Activated naive CD4-positive, alpha-beta T cell treated with anti-CD3 and anti-CD28 coated beads, Interleukin-2, amount 50 U/mL, for 24 hours (primary cell): ENCODE measurements around the gene NCOR2.
"Not testable (repeated sequence)": the region's sequence is repeated elsewhere in the genome, so short reads cannot be mapped to it uniquely, and the experiment has no call there.

ENCODE experiments used
- H3K27ac Mint-ChIP-seq: one replicate; pipeline ENCODE4 v1.8.0; 2021; ENCODE audit warnings: mild to moderate bottlenecking, mixed read lengths
- H3K27me3 Mint-ChIP-seq: one replicate; pipeline ENCODE4 v1.8.0; 2021; ENCODE audit warnings: mixed read lengths
- H3K36me3 Mint-ChIP-seq: one replicate; pipeline ENCODE4 v1.8.0; 2021; ENCODE audit warnings: mixed read lengths
- H3K4me1 Mint-ChIP-seq: one replicate; pipeline ENCODE4 v1.8.0; 2021; ENCODE audit warnings: mixed read lengths
- H3K4me3 Mint-ChIP-seq: one replicate; pipeline ENCODE4 v1.8.0; 2021; ENCODE audit warnings: mild to moderate bottlenecking, mixed read lengths
- H3K9me3 Mint-ChIP-seq: one replicate; pipeline ENCODE4 v1.8.0; 2021; ENCODE audit warnings: mixed read lengths

The NCOR2 gene

DNA sequence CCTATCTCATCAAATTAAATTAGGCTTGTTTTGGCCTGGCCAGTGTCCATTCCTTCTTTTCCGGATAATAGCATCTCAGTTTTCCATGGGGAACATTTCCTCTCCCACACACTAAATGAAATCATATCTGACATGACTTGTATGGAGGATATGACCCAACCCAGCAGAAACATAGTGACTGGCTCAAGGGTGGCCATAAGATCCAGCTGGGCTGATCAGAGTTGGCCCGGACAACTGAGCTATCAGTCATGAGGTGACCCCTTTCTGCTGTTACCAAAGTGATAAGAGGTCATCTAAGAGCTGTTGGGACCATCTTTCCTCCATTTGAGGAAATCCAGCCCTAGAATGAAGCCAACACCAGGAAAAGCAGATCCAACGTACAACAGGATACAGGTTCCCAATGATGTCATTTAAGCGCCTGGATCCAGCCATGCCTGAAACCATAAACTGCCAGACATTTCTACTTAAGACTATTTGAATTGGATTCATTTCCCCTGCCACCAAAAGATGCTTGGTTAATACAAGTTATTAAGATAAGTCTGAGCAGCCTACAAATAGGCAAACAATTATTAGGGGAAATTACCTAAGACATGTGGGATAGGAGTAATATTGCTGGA is 20.7 kb upstream of the NCOR2 start:
- H3K27me3 Mint-ChIP-seq: no peaks in the 10 kb centered on the region
- H3K27ac Mint-ChIP-seq: no peak overlapping the region
- H3K4me3 Mint-ChIP-seq: no peak overlapping the region
- peaks cover 4% of the 10 kb centered on the region for H3K36me3 Mint-ChIP-seq
- no peaks in the 10 kb centered on the region for H3K9me3 Mint-ChIP-seq
- peaks cover 12% of the 10 kb centered on the region for H3K4me1 Mint-ChIP-seq

DNA sequence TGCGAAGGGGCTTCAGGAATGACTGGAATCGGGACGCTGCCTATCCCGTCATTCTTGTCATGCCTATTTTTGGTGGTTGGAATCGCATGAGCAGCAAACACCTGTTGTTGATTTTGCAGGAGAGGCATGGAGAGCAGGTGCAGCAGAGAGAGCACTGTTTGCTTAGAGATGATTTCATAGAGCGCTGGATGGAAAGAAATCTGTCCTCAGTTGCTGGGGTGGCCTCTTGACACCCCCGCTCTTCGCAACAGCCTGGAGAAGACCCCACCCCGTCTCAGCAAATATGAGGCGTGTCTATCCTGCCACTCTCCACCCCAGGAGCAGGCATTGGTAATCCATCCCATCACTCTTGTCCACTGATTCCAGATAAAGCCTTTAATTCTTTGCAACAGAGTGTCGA is 19.3 kb upstream of the NCOR2 start:
- Mint-ChIP-seq H3K36me3 (peaks cover 4% of the 10 kb centered on the region), H3K9me3 (no peaks in the 10 kb centered on the region), H3K4me1 (peaks cover 12% of the 10 kb centered on the region), H3K4me3 (no peak overlapping the region), H3K27me3 (no peaks in the 10 kb centered on the region), H3K27ac (no peak overlapping the region)

DNA sequence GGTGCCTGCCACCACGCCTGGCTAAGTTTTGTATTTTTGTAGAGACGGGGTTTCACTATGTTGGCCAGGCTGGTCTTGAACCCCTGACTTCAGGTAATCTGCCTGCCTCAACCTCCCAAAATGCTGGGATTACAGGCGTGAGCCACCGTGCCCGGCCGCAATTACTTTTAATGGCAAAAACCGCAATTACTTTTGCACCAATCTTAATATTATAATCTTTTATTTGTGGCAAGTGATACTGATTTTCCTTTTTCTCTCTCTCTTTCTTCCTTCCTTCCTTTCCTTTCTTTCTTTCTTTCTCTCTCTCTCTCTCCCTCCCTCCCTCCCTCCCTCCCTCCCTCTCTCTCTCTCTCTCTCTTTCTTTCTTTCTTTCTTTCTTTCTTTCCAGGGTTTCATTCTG is 17.1 kb upstream of the NCOR2 start:
- not testable (repeated sequence) for H3K9me3 Mint-ChIP-seq, H3K27me3 Mint-ChIP-seq

DNA sequence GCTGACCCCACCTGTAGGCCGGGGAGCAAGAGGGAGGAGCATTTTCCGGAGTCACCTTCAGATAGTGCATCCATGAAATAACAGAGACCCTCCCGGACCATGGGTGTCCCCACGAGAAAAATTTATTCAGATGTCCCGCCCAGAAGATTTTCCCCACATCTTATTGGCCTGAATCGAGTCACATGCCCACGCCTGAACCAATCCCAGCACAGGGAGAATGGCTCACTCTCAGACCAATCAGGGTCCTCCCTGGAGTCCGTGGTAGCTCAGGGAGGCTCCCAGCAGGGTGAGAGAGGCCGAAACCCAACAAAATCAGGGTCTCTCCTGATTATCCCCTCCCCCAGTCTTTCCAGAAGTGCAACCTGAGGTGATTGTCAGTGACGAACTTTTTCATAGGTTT is 16.4 kb upstream of the NCOR2 start:
- Mint-ChIP-seq H3K36me3 (no peaks in the 10 kb centered on the region), H3K9me3 (no peaks in the 10 kb centered on the region), H3K27me3 (no peaks in the 10 kb centered on the region), H3K4me1 (peaks cover 4% of the 10 kb centered on the region), H3K27ac (no peak overlapping the region), H3K4me3 (no peak overlapping the region)

More for the DNA sequence above, 17.1 kb upstream of the NCOR2 start:
- not testable (repeated sequence) for H3K36me3 Mint-ChIP-seq, H3K4me1 Mint-ChIP-seq, H3K4me3 Mint-ChIP-seq, H3K27ac Mint-ChIP-seq

GRCh38 chr12:124582108-124582424 is 14.7 kb upstream of the NCOR2 start:
- H3K27ac Mint-ChIP-seq: no peak overlapping the region
- H3K9me3 Mint-ChIP-seq: no peaks in the 10 kb centered on the region
- H3K4me3 Mint-ChIP-seq: no peak overlapping the region
- no peaks in the 10 kb centered on the region for H3K27me3 Mint-ChIP-seq
- no peaks in the 10 kb centered on the region for H3K4me1 Mint-ChIP-seq
- no peaks in the 10 kb centered on the region for H3K36me3 Mint-ChIP-seq

DNA sequence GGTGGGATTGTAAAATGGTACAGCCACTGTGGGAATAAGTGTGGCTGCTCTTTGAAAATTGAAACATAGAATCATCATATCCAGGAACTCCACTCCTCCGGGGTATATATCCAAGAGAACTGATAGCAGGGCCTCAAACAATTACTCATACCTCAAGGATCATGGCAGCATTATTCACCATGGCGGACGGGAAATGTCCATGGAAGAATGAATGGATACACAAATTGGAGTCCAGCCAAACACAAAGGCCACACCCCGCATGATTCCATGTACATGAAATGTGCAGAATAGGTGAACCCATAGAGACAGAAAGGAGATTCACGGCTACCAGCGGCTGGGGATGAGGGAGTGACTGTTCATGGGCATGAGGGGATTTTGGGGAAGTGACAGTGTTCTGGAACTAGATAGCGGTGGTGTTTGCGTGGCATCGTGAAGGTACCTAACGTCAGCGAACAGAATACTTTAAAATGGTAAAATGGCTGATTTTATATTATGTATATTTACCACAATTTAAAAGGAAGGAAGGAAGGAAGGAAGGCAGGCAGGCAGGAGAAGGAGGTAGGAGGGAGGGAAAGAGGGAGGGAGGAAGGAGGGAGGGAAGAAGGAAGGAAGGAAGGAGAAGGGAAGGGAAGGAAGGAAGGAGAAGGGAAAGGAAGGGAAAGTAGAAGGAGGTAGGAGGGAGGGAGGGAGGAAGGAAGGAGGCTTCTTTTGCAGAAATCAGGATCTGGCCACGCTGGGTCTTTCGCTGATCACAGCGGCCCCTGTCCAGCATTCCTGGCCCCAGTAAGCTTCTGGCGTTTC is 14.1 kb upstream of the NCOR2 start:
- H3K27me3 Mint-ChIP-seq: no peaks in the 10 kb centered on the region
- no peaks in the 10 kb centered on the region for H3K36me3 Mint-ChIP-seq
- H3K4me3 Mint-ChIP-seq: no peak overlapping the region
- no peaks in the 10 kb centered on the region for H3K4me1 Mint-ChIP-seq
- no peaks in the 10 kb centered on the region for H3K9me3 Mint-ChIP-seq
- H3K27ac Mint-ChIP-seq: no peak overlapping the region

DNA sequence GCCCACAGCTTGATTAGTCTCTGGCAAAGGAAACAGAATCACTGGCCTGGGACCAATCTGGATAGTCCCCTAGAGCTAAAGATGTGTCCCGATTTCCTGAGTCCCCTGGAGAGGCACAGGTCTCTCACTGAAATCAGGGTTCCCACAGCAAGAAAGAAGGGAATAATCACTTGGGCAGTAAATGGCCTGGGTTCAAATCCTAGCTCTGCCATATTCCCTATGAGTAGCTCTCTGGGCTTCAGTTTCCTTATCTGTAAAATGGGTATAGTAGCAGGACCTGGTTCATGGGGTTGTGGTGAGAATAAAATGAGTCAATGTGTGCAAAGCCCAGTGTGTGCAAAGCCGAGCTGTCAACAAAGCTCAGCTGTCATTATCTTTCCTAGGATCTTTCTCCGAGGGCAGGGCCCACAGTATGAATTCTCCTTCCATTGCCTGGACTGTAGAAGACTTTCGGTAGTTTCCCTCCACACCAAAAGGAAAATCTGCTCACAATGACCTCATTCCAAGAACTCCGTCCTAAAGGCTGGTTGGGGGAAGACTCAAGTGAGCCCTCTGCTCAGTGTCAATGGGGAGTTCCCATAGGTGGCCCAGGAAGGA is 12.6 kb upstream of the NCOR2 start:
- no peak overlapping the region for H3K4me3 Mint-ChIP-seq
- no peaks in the 10 kb centered on the region for H3K27me3 Mint-ChIP-seq
- no peaks in the 10 kb centered on the region for H3K4me1 Mint-ChIP-seq
- no peaks in the 10 kb centered on the region for H3K9me3 Mint-ChIP-seq
- no peak overlapping the region for H3K27ac Mint-ChIP-seq
- H3K36me3 Mint-ChIP-seq: no peaks in the 10 kb centered on the region

- H3K36me3 Mint-ChIP-seq: no peaks in the 10 kb centered on the region
- H3K4me3 Mint-ChIP-seq: no peak overlapping the region
- no peaks in the 10 kb centered on the region for H3K4me1 Mint-ChIP-seq
- no peaks in the 10 kb centered on the region for H3K27me3 Mint-ChIP-seq
- no peaks in the 10 kb centered on the region for H3K9me3 Mint-ChIP-seq
- no peak overlapping the region for H3K27ac Mint-ChIP-seq
Observed at GRCh38 chr12:124578854-124579253, 11.4 kb upstream of the NCOR2 start.

GRCh38 chr12:124578445-124578844 is 11.0 kb upstream of the NCOR2 start:
- H3K27me3 Mint-ChIP-seq: no peaks in the 10 kb centered on the region
- H3K4me3 Mint-ChIP-seq: no peak overlapping the region
- no peaks in the 10 kb centered on the region for H3K9me3 Mint-ChIP-seq
- H3K36me3 Mint-ChIP-seq: no peaks in the 10 kb centered on the region
- H3K4me1 Mint-ChIP-seq: no peaks in the 10 kb centered on the region
- no peak overlapping the region for H3K27ac Mint-ChIP-seq

- Mint-ChIP-seq H3K27ac (no peak overlapping the region), H3K4me1 (no peaks in the 10 kb centered on the region), H3K4me3 (no peak overlapping the region), H3K27me3 (no peaks in the 10 kb centered on the region), H3K9me3 (no peaks in the 10 kb centered on the region), H3K36me3 (no peaks in the 10 kb centered on the region)
Observed at GRCh38 chr12:124577986-124578385, 10.6 kb upstream of the NCOR2 start.

DNA sequence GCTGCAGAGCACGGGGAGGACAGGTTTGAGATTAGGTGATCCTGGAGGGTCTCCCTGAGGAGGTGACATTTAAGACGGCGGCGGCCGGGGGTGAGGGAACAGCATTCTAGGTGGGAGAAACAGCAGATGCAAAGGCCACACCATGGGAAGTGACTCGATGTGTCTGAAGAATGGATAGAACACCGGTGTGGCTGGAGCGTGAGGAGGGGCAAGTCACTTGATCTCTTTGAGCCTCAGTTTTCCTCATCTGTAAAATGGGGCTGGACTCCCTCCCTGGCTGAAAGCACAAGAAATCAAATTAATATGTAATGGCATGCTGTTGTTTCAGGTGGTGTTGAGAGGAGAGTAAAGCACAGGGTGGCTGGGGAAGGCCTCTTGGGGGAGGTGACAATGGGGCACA is 10.0 kb upstream of the NCOR2 start:
- H3K9me3 Mint-ChIP-seq: no peaks in the 10 kb centered on the region
- H3K4me3 Mint-ChIP-seq: no peak overlapping the region
- no peaks in the 10 kb centered on the region for H3K27me3 Mint-ChIP-seq
- no peaks in the 10 kb centered on the region for H3K36me3 Mint-ChIP-seq
- no peak overlapping the region for H3K27ac Mint-ChIP-seq
- no peaks in the 10 kb centered on the region for H3K4me1 Mint-ChIP-seq

- H3K36me3 Mint-ChIP-seq: no peaks in the 10 kb centered on the region
- H3K4me1 Mint-ChIP-seq: no peaks in the 10 kb centered on the region
- no peaks in the 10 kb centered on the region for H3K27me3 Mint-ChIP-seq
- H3K9me3 Mint-ChIP-seq: no peaks in the 10 kb centered on the region
- H3K4me3 Mint-ChIP-seq: no peak overlapping the region
- H3K27ac Mint-ChIP-seq: no peak overlapping the region
Observed at GRCh38 chr12:124576061-124576650, 8.7 kb upstream of the NCOR2 start.

- H3K27ac Mint-ChIP-seq: no peak overlapping the region
Observed at GRCh38 chr12:124573839-124574786, 6.7 kb upstream of the NCOR2 start.

DNA sequence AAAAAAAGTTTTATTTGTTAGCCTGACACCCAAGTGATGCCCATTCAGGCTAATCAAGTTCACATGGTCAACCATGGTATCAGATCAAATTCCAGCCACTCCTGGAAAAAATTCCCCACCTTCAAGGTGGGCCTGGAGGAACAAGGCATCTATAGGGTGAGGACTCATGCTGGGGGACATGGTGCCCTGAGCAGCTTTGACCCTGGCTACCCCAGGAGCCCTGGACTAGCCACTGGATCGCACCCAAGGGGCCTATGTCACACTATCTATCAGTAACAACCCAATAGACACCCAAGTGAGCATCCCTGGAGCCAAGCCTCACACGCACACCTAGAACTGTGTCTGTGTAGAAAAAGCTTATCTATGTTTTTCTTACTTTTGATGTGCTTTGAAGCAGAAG is 4.1 kb upstream of the NCOR2 start:
- Mint-ChIP-seq H3K4me3 (no peak overlapping the region), H3K27ac (no peak overlapping the region), H3K4me1 (peaks cover 8% of the 10 kb centered on the region), H3K27me3 (no peaks in the 10 kb centered on the region), H3K9me3 (no peaks in the 10 kb centered on the region), H3K36me3 (no peaks in the 10 kb centered on the region)

More at GRCh38 chr12:124573839-124574786, 6.7 kb upstream of the NCOR2 start:
- H3K36me3 Mint-ChIP-seq: no peaks in the 10 kb centered on the region
- H3K27me3 Mint-ChIP-seq: no peaks in the 10 kb centered on the region
- no peaks in the 10 kb centered on the region for H3K9me3 Mint-ChIP-seq
- H3K4me3 Mint-ChIP-seq: no peak overlapping the region
- H3K4me1 Mint-ChIP-seq: no peaks in the 10 kb centered on the region

DNA sequence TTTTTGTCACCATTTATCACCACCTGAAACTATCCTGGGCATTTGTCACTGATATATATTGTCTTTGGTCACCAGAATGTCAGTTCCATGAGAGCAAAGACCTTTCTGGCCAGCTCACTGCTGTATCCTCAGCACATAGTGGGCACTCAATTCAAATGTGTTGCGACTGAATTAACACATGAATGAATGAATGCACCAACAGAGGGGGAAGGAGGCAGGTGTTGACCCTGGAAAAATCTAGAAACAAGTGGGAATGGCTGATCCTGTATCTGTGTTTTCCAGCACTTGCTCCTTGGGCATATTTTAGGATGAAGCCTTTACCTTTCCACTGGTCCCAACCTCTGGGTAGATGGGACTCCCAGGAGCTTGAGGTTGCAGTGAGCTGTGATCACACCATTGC is 3.4 kb upstream of the NCOR2 start:
- no peaks in the 10 kb centered on the region for H3K9me3 Mint-ChIP-seq
- H3K4me3 Mint-ChIP-seq: no peak overlapping the region
- H3K4me1 Mint-ChIP-seq: peaks cover 8% of the 10 kb centered on the region
- H3K27me3 Mint-ChIP-seq: no peaks in the 10 kb centered on the region
- no peaks in the 10 kb centered on the region for H3K36me3 Mint-ChIP-seq
- H3K27ac Mint-ChIP-seq: no peak overlapping the region
